HepG2 (cell line): Measurements from ENCODE around the gene PXDC1. TPM values are rescaled to one million over a fixed set of nuclear protein-coding genes. Genes with fewer than 3 reads are reported as not detected.
A peak's percentile ranks its signal among the peaks of the same experiment; 100 is the strongest.

ENCODE experiments used
- CREM ChIP-seq, 2 experiments: sonication (generic) in 1 of 2; formaldehyde crosslinking in 1 of 2; IDR thresholded peaks; 2 replicates each; pipeline versions ENCODE4 v1.4.0 to v1.6.1; 2016 to 2020; ENCODE audit warnings: antibody characterized with exemption in 1 of 2, mild to moderate bottlenecking in 1 of 2, missing genetic modification reagents in 1 of 2
- FOXP1 ChIP-seq, 2 experiments: fragments of 450-650 bp in 1 of 2; IDR thresholded peaks; 2 replicates each; pipeline ENCODE4 v1.6.1; 2017 to 2018; ENCODE audit warnings: antibody characterized with exemption in 1 of 2
- GTF3A ChIP-seq: sonication (generic); formaldehyde crosslinking; conservative IDR thresholded peaks from 2 replicates; pipeline ENCODE4 v1.4.0; 2020; ENCODE audit warnings: mild to moderate bottlenecking, missing genetic modification reagents
- MATR3 ChIP-seq: sonication (generic); formaldehyde crosslinking; IDR thresholded peaks from 2 replicates; pipeline ENCODE4 v1.4.0; 2020; ENCODE audit warnings: missing genetic modification reagents
- MED1 ChIP-seq: sonication (generic); formaldehyde crosslinking; IDR thresholded peaks from 2 replicates; pipeline ENCODE4 v1.4.0; 2020; ENCODE audit warnings: missing genetic modification reagents
- NCOA2 ChIP-seq: sonication (generic); formaldehyde crosslinking; IDR thresholded peaks from 2 replicates; pipeline ENCODE4 v1.8.0; 2022; ENCODE audit warnings: inconsistent platforms
- NFE2L2 ChIP-seq: fragments of 150-350 bp; IDR thresholded peaks from 2 replicates; pipeline ENCODE4 v1.6.1; 2014; ENCODE audit warnings: low read length
- POGK ChIP-seq: sonication (generic); formaldehyde crosslinking; conservative IDR thresholded peaks from 2 replicates; pipeline ENCODE4 v1.8.0; 2022; ENCODE audit warnings: mild to moderate bottlenecking, moderate library complexity, missing genetic modification reagents
- RFX3 ChIP-seq: IDR thresholded peaks from 2 replicates; pipeline ENCODE4 v1.6.1; 2016; ENCODE audit warnings: missing biosample characterization, missing genetic modification reagents
- RNF2 ChIP-seq: fragments of 450-650 bp; conservative IDR thresholded peaks from 2 replicates; pipeline ENCODE4 v1.6.1; 2016; ENCODE audit warnings: low read depth
- RORA ChIP-seq: sonication (generic); formaldehyde crosslinking; IDR thresholded peaks from 2 replicates; pipeline ENCODE4 v1.5.0; 2020; ENCODE audit warnings: mild to moderate bottlenecking, missing genetic modification reagents, moderate library complexity
- SNAPC2 ChIP-seq: sonication (generic); formaldehyde crosslinking; IDR thresholded peaks from 2 replicates; pipeline ENCODE4 v1.8.1; 2022; ENCODE audit warnings: mild to moderate bottlenecking, missing genetic modification reagents
- TOE1 ChIP-seq: sonication (generic); formaldehyde crosslinking; IDR thresholded peaks from 2 replicates; pipeline ENCODE4 v1.4.0; 2020; ENCODE audit warnings: mild to moderate bottlenecking, missing genetic modification reagents
- ZC3H4 ChIP-seq: sonication (generic); formaldehyde crosslinking; IDR thresholded peaks from 2 replicates; pipeline ENCODE4 v1.4.0; 2020; ENCODE audit warnings: missing genetic modification reagents, borderline replicate concordance
- ZKSCAN8 ChIP-seq: IDR thresholded peaks from 2 replicates; pipeline ENCODE4 v1.6.1; 2016; ENCODE audit warnings: borderline replicate concordance, missing genetic modification reagents, missing compliant biosample characterization
- ZNF354B ChIP-seq: sonication (generic); formaldehyde crosslinking; IDR thresholded peaks from 2 replicates; pipeline ENCODE4 v1.8.0; 2022; ENCODE audit warnings: mild to moderate bottlenecking, missing genetic modification reagents
- ZNF460 ChIP-seq: sonication (generic); formaldehyde crosslinking; IDR thresholded peaks from 2 replicates; pipeline ENCODE4 v1.5.1; 2020; ENCODE audit warnings: missing genetic modification reagents, mild to moderate bottlenecking, borderline replicate concordance
- ZNF614 ChIP-seq: IDR thresholded peaks from 2 replicates; pipeline ENCODE4 v1.6.1; 2018; ENCODE audit warnings: missing biosample characterization, missing genetic modification reagents, inconsistent platforms, borderline replicate concordance
- ZNF703 ChIP-seq: sonication (generic); formaldehyde crosslinking; IDR thresholded peaks from 2 replicates; pipeline ENCODE4 v1.5.1; 2020; ENCODE audit warnings: missing genetic modification reagents, mild to moderate bottlenecking, moderate library complexity, borderline replicate concordance
- ZNF773 ChIP-seq: sonication (generic); formaldehyde crosslinking; IDR thresholded peaks from 2 replicates; pipeline ENCODE4 v1.4.0; 2020; ENCODE audit warnings: missing genetic modification reagents, borderline replicate concordance
- polyA plus RNA-seq, 8 experiments: library from polyadenylated mRNA; depleted of rRNA in 3 of 8; stranded (reverse) in 7 of 8; unstranded in 1 of 8; fragments of >200 nt; fragmentation: Illumina TruSeq in 4 of 8; extraction: Trizol in 4 of 8; gene quantifications; 2 replicates each; pipeline versions ENCODE4 v1.2.1 to v1.2.3, GENCODE V29; 2011 to 2016; ENCODE audit warnings: low read depth in 4 of 8, missing spikeins in 1 of 8, mixed read lengths in 1 of 8; ENCODE audit not compliant: insufficient read depth in 1 of 8
- total RNA-seq, 5 experiments: library from RNA; depleted of rRNA; stranded (reverse); fragments of >200 nt; fragmentation: Illumina TruSeq; extraction: Trizol; gene quantifications; 2 replicates each; pipeline ENCODE4 v1.2.3, GENCODE V29; 2016; ENCODE audit warnings: low read depth in 1 of 5
- TF ChIP-seq, protein P1 (sequence below): sonication (generic); formaldehyde crosslinking; IDR thresholded peaks from 2 replicates; pipeline ENCODE4 v1.4.0; 2020; ENCODE audit warnings: missing genetic modification reagents, borderline replicate concordance
- TF ChIP-seq, protein P2 (sequence below): sonication (generic); formaldehyde crosslinking; conservative IDR thresholded peaks from 2 replicates; pipeline ENCODE4 v1.4.0; 2020; ENCODE audit warnings: missing genetic modification reagents

PXDC1 gene
- total and polyA plus RNA-seq, 2 of the 13 experiments (the other 11 are each of a cell fraction or from before 2014, with no cell fraction given), result 32.4 to 34.7 TPM

DNA sequence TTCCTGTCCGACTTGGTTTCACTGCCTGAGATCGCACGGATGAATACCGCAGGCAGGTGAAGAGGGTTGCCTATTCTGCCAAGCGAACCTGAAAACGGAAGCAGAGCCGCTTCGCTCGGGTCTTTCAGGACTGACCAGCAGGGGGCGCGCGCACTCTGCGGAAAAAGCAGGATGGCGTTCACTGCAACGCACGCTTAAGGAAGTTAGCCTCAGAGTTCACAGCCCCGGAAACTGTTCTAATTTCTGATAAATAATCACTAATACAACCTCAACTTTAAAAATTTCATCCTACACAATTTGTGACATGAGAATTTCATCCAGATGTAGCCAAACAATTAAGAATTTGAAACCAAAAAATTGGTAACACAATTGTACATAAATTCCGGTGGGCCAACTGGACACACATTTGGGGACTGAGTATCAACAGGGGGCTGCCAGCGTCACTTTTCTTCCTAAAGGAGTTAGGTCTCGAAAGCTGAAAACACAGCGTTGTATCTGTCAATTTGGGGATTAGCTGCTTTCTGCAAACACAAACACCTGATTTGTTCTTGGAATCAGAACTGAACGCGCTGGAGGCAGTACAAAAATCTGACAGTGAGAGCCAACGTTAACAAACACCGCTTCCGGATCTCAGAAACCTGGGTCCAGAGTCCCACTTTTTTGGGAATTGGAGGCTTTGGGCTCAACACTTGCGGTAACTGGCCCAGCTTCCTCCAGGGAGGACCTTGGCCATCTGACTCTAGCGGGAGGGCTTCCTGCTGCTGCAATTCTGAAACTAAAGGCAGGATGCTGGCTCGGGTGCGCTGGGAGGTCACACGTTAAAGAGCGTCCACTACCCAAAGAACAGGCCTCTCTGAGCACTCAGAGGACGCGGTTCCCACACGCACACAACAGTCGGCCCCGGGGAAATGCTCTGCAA is 8.8 kb downstream of the PXDC1 start (continued):
- peak; percentile 74 for TF ChIP-seq MED1
- TF ChIP-seq MATR3 (CRISPR knock-in tag), result no peak
- TF ChIP-seq CREM (IDR thresholded peaks at IDR 0.05), result no peak; the same call in 1 of the 2 replicates
- TF ChIP-seq CREM (CRISPR knock-in tag; IDR thresholded peaks at IDR 0.05), result no peak
- no peak; the same call in 1 of the 2 replicates for TF ChIP-seq NCOA2 (CRISPR knock-in tag)
- 0 out of 2 replicates have a peak, but pooled peaks have one; percentile 27 for TF ChIP-seq POGK (CRISPR knock-in tag)
- no peak for TF ChIP-seq NFE2L2
- TF ChIP-seq, protein P1, sequence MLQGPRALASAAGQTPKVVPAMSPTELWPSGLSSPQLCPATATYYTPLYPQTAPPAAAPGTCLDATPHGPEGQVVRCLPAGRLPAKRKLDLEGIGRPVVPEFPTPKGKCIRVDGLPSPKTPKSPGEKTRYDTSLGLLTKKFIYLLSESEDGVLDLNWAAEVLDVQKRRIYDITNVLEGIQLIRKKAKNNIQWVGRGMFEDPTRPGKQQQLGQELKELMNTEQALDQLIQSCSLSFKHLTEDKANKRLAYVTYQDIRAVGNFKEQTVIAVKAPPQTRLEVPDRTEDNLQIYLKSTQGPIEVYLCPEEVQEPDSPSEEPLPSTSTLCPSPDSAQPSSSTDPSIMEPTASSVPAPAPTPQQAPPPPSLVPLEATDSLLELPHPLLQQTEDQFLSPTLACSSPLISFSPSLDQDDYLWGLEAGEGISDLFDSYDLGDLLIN (CRISPR knock-in tag), result no peak
- no peak for TF ChIP-seq RFX3
- no peak for TF ChIP-seq ZNF703 (CRISPR knock-in tag)
- 0 out of 2 replicates have a peak, but pooled peaks have one; percentile 45 for TF ChIP-seq ZNF773
- no peak for TF ChIP-seq ZC3H4 (CRISPR knock-in tag)
- TF ChIP-seq, protein P2, sequence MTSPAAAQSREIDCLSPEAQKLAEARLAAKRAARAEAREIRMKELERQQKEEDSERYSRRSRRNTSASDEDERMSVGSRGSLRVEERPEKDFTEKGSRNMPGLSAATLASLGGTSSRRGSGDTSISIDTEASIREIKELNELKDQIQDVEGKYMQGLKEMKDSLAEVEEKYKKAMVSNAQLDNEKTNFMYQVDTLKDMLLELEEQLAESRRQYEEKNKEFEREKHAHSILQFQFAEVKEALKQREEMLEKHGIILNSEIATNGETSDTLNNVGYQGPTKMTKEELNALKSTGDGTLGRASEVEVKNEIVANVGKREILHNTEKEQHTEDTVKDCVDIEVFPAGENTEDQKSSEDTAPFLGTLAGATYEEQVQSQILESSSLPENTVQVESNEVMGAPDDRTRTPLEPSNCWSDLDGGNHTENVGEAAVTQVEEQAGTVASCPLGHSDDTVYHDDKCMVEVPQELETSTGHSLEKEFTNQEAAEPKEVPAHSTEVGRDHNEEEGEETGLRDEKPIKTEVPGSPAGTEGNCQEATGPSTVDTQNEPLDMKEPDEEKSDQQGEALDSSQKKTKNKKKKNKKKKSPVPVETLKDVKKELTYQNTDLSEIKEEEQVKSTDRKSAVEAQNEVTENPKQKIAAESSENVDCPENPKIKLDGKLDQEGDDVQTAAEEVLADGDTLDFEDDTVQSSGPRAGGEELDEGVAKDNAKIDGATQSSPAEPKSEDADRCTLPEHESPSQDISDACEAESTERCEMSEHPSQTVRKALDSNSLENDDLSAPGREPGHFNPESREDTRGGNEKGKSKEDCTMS (CRISPR knock-in tag), result no peak
- no peak for TF ChIP-seq RORA (CRISPR knock-in tag)
- no peak for TF ChIP-seq SNAPC2 (CRISPR knock-in tag)
- no peak for TF ChIP-seq ZNF354B (CRISPR knock-in tag)
- TF ChIP-seq RNF2, result no peak
- TF ChIP-seq FOXP1 (IDR thresholded peaks at IDR 0.05), result no peak
- no peak for TF ChIP-seq FOXP1 (CRISPR knock-in tag; IDR thresholded peaks at IDR 0.05)
- TF ChIP-seq GTF3A (CRISPR knock-in tag), result no peak
- TF ChIP-seq ZKSCAN8 (CRISPR knock-in tag), result peak; percentile 68; the same call in 1 of the 2 replicates
- no peak for TF ChIP-seq ZNF460 (CRISPR knock-in tag)
- TF ChIP-seq ZNF614 (CRISPR knock-in tag), result peak; percentile 47
- TF ChIP-seq TOE1 (CRISPR knock-in tag), result peak; percentile 65
